ENCODE measurements around the gene SPATA31D4.

Gene SPATA31D4

DNA sequence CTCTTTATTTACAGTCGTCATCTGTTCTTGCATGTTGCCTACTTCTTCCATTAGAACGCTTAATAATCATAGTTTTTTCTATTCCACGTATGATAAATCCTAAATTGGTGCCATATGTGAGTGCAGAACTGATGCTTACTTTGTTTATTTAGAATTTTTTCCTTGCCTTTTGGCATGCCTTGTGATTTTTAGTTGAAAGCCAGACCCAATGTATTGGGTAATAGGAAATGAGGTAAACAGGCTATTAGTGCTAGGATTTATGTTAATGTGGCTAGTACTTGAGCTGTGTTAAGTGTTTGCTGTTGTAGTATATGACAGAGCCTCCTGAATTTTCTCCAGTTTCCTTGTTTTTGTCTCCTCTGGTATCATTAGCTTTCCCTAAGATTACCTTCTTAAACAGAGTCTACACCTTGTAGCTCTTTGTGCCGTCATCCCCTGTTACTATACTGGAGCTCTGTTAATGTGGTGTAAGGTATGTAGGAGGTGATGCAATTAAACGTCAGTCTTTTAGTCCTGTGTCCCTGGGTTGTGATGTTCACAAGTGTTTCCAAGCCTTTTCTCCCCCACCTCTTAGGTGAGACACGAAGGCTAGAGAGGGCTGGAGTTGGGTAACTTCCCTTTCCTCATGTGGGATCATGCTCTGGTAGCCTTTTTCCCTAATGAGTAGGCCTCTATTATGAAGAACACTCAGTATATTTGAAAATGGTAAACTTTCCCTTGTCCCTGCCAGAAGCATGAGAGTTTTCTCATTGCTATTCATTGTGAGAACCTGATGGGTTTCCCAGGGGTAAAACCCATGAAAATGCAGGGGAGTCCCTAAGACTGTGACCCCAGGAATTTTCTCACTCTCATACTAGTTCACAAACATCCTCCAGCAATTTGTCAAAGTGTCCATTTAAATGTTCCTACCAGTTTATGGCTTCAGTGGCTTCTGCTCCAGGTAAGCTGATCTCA is 36.3 kb downstream of the SPATA31D4 start:
- DNase-seq (ENCODE audit: low spot score) = no peak

DNA sequence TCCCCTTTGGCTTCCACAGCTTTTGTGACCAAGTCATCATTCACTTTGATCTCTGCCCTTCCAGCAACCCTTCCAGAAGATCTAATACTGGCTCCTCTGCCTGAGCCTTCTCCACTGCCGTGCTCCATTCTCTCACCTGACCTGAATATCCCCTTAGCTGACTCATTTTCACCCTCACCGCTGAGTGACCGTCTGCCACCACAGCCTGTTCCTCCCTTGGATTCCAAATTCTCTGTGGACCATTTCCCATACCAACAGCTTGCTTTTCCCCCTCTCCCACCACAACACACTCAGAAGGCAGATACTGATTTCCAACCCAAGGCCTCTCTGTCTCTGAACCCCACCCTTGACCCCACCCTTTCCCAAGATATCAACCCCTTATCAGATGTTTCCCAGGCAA is 39.8 kb downstream of the SPATA31D4 start:
- no peak for DNase-seq (ENCODE audit: low spot score)

DNA sequence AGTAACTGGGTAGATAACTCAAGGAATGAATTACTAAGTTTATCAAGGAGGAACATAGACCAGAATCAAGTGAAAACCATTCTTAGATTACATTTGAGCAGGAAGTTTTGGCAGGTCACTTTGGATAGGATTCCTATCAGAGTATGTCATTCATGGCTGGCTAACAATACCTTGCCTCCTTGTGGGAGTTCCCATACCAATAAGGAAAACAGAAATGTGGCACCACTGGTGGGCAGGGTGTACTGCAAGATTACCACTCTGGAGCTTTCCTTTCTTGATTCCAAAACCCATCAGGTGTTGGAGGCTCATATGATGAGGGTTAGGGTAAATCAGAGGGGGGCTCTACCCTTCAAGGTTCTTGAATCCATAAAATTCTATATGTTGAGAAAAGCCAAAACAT is 41.7 kb downstream of the SPATA31D4 start:
- no peak for DNase-seq (ENCODE audit: low spot score)

DNA sequence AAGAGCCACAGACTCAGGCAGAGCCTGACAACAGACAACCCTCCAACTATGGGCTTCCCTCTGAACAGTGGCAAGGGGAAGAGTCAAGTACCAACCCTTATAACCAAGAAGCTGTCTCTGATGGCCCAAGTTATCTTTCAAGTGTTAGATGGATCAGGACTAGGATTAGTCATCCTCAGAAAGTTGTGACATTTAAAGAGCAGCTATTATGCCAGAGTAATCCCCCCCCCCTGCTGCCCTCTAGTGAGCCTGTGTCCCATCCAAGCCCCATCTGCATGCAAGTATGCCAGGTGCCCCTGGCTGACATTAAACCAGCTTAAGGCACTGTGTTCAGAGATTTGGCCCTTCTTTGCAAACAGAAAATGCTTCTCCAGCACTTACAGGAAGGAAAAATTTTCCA is 43.5 kb downstream of the SPATA31D4 start:
- no peak for DNase-seq (ENCODE audit: low spot score)

DNA sequence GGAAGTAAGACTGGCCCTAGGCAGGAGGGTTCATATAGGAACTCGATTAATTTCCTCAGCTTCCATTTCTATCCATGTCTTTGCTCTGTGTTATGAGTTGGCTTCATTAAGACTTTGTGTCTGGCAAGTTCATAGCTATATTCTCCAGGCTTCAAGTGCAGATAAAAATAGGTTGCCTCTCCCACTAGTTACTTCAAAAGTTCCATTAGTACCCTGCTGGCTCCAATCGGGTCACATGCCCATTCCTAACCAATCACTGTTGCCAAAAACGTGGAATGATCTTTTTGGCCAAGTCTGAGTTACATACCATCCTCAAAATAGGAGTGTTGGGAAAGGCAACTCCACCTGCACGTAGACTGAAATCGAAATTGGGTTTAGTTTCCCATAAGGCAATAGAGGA is 46.5 kb downstream of the SPATA31D4 start:
- DNase-seq (ENCODE audit: low spot score) = no peak

DNA sequence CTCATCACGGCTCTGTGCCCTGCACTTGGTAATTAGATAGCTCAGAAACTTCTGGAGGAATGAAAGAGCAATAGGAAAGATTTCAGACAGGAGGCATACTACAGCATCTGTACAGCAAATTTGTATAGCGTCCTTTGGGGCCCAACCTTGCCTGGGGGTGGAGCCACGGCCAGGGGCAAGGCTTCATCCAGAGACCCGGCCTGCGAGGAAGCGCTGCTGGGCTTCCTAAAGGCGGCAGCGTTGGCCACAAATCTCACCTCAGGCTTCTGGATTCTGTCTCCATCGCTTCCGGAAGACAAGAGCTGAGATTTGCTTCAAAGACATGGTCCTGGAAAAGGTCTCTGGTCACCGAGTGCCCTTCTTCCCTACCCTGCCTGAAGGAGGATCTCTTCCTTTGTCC is 48.1 kb downstream of the SPATA31D4 start:
- no peak for DNase-seq (ENCODE audit: low spot score)

DNA sequence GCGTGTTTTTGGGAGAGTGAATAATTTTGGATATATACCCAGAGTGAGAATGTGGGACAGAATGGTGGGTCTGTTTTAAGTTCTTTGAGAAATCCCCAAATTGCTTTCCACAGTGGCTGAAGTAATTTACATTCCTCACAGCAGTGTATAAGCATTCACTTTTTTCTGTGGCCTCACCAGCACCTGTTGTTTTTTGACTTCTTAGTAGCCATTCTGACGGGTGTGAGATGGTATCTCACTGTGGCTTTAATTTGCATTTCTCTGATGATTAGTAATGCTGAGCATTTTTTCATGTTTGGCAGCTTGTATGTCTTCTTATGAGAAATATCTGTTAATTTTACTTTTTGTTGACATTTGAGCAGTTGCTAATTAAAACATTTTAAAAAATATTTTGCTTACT is 51.0 kb downstream of the SPATA31D4 start:
- no peak for DNase-seq (ENCODE audit: low spot score)

DNA sequence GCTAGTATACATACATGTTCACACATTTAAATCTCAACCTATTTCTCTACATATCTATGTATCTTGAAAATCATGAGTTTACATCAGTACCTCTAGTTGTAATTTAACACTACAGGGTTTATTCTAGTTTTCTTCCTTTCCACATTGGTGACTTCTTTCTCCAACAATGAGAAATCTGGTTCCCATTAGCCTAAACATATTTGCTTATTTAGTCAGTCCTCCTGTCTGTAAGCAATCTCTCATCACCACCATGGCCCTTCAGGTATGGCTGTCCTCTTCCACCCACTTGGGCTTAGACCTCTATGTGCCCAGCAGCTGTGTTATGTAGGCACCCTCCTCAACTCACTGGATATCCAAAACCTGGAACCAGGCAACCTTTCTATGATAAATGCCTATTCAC is 52.3 kb downstream of the SPATA31D4 start:
- DNase-seq (ENCODE audit: low spot score) = no peak

DNA sequence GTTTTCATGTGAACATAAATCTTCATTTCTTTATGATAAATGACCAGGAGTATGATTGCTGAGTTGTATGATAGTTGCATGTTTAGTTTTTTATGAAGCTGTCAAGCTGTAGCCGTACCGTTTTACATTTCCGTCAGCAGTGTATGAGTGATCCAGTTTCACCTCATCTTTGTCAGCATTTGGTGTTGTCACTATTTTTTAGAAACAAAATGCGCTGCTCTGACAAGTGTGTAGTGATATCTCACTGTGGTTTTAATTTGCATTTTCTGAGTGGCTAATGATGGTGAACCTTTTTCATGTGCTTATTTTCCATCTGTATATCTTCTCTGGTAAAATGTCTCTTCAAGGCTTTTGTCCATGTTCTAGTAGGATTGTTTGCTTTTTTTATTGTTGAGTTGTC is 53.7 kb downstream of the SPATA31D4 start:
- no peak for DNase-seq (ENCODE audit: low spot score)
